Endothelial cell of umbilical vein (primary cell): ENCODE results near the gene ITPR1. TPM values are rescaled to one million over a fixed set of nuclear protein-coding genes. Genes with fewer than 3 reads are reported as not detected.

Source experiments
- BruUV-seq: library from RNA; stranded (reverse); fragments of 400-500 nt; replicated peaks from 2 replicates; lab custom pipeline; 2021; lab: Mats Ljungman, UMichigan
- CTCF ChIA-PET: fragments of 300-600, 350-600 bp; sonication (Branson Sonifier 250); formaldehyde crosslinking; loops from one replicate; lab custom pipeline; 2021; ENCODE audit warnings: antibody characterized with exemption, inconsistent platforms; lab: Charles Lee
- POLR2A ChIA-PET: fragments of 300-600, 350-600 bp; sonication (Branson Sonifier 250); formaldehyde crosslinking; loops from one replicate; lab custom pipeline; 2021; ENCODE audit warnings: antibody characterized with exemption, inconsistent platforms; lab: Charles Lee
- DNase-seq: peaks from one replicate; pipeline ENCODE4 v3.0.0-alpha.2; 2011; ENCODE audit warnings: low read depth, low spot score
- FAIRE-seq: peaks from 2 replicates; lab custom pipeline; 2011; peaks lifted over from hg19 to GRCh38; lab: Jason Lieb, UNC
- H2AFZ ChIP-seq: 2 replicates; pipeline ENCODE4 v1.6.0; 2012; ENCODE audit warnings: low read depth, low read length, control low read depth, inconsistent platforms
- H3K27ac ChIP-seq: 2 replicates; pipeline ENCODE4 v1.5.1; 2011; ENCODE audit warnings: low read depth, mild to moderate bottlenecking, control low read depth, low read length, moderate library complexity; ENCODE audit not compliant: insufficient read depth
- H3K27me3 ChIP-seq, 2 experiments: 2 replicates each; pipeline versions ENCODE4 v1.6.0 to v1.6.1; 2011; ENCODE audit warnings: low read length in 2 of 2, mixed read lengths in 1 of 2; ENCODE audit not compliant: control insufficient read depth in 2 of 2, insufficient read depth in 2 of 2
- H3K36me3 ChIP-seq, 2 experiments: 2 replicates in 1 of 2; 3 replicates in 1 of 2; pipeline ENCODE4 v1.5.1; 2011; ENCODE audit warnings: low read length in 2 of 2, mild to moderate bottlenecking in 1 of 2, moderate library complexity in 1 of 2; ENCODE audit not compliant: control insufficient read depth in 2 of 2, insufficient read depth in 2 of 2; ENCODE audit errors: extremely low read depth in 1 of 2
- H3K4me1 ChIP-seq: 3 replicates; pipeline ENCODE4 v1.5.1; 2011; ENCODE audit warnings: mild to moderate bottlenecking, low read length; ENCODE audit not compliant: control insufficient read depth, insufficient read depth; ENCODE audit errors: extremely low read depth
- H3K4me2 ChIP-seq: 2 replicates; pipeline ENCODE4 v1.6.1; 2011; ENCODE audit warnings: low read length, control low read depth, mixed read lengths; ENCODE audit not compliant: insufficient read depth
- H3K4me3 ChIP-seq, 3 experiments: fragments of 200-600 bp in 1 of 3; sonication (generic), shearing (Covaris generic) in 1 of 3; replicated peaks in 1 of 3; 2 replicates each; pipeline ENCODE4 v1.5.1; 2011 to 2016; ENCODE audit warnings: control low read depth in 3 of 3, low read length in 3 of 3, mild to moderate bottlenecking in 2 of 3, inconsistent platforms in 1 of 3, low read depth in 1 of 3, moderate library complexity in 1 of 3; ENCODE audit not compliant: insufficient read depth in 1 of 3
- H3K79me2 ChIP-seq: 2 replicates; pipeline ENCODE4 v1.6.0; 2012; ENCODE audit warnings: low read length, inconsistent platforms; ENCODE audit not compliant: control insufficient read depth, insufficient read depth
- H3K9ac ChIP-seq: replicated peaks from 2 replicates; pipeline ENCODE3; 2011; ENCODE audit warnings: low read length, control low read depth; ENCODE audit not compliant: insufficient read depth; ENCODE audit errors: extremely low read depth
- H3K9me1 ChIP-seq: replicated peaks from 3 replicates; pipeline ENCODE4 v1.6.0; 2011; ENCODE audit warnings: mild to moderate bottlenecking, low read length; ENCODE audit not compliant: control insufficient read depth, insufficient read depth; ENCODE audit errors: extremely low read depth
- H3K9me3 ChIP-seq: replicated peaks from 2 replicates; pipeline ENCODE4 v1.5.1; 2012; ENCODE audit warnings: low read length, inconsistent platforms; ENCODE audit not compliant: control insufficient read depth, insufficient read depth
- H4K20me1 ChIP-seq: replicated peaks from 2 replicates; pipeline ENCODE3; 2011; ENCODE audit warnings: mild to moderate bottlenecking, low read length; ENCODE audit not compliant: control insufficient read depth, insufficient read depth; ENCODE audit errors: extremely low read depth
- EZH2 ChIP-seq: IDR thresholded peaks from 2 replicates; pipeline ENCODE4 v1.6.1; 2012; ENCODE audit warnings: borderline replicate concordance, low read depth, mild to moderate bottlenecking, moderate library complexity, low read length, inconsistent platforms; ENCODE audit not compliant: severe bottlenecking
- FOS ChIP-seq: IDR thresholded peaks from 2 replicates; pipeline ENCODE4 v1.6.1; 2011; ENCODE audit warnings: mild to moderate bottlenecking, low read length, moderate library complexity, borderline replicate concordance; ENCODE audit not compliant: insufficient read depth
- GATA2 ChIP-seq: IDR thresholded peaks from 2 replicates; pipeline ENCODE4 v1.7.0; 2011; ENCODE audit warnings: low read depth, mild to moderate bottlenecking, moderate library complexity, mixed read lengths, low read length; ENCODE audit not compliant: insufficient read length, insufficient read depth
- JUN ChIP-seq: IDR thresholded peaks from 2 replicates; pipeline ENCODE4 v1.6.1; 2011; ENCODE audit warnings: borderline replicate concordance, low read depth; ENCODE audit not compliant: insufficient read length, insufficient read depth
- MYC ChIP-seq: IDR thresholded peaks from one replicate; pipeline ENCODE4 v1.6.1; 2011; ENCODE audit warnings: mild to moderate bottlenecking, low read depth, low read length
- POLR2A ChIP-seq: IDR thresholded peaks from 2 replicates; pipeline ENCODE4 v1.6.1; 2012; ENCODE audit warnings: low read depth, mild to moderate bottlenecking, control low read depth, low read length
- POLR2AphosphoS5 ChIP-seq: IDR thresholded peaks from 2 replicates; pipeline ENCODE4 v1.6.1; 2012; ENCODE audit warnings: low read depth, mild to moderate bottlenecking, control low read depth, low read length, moderate library complexity; ENCODE audit not compliant: insufficient read depth
- dilution Hi-C: fragments of 300-500 bp; cut with MboI; formaldehyde crosslinking; loops from one replicate; pipeline ENCODE4 v1.15.0; 2019; ENCODE audit warnings: low sequenced_read_pairs; ENCODE audit not compliant: extremely low pct_ligation_motif_present
- intact Hi-C: fragments of 100-400 bp; cut with micrococcal nuclease; formaldehyde crosslinking; loops from one replicate; pipeline ENCODE4 v1.10.0; 2022
- polyA plus RNA-seq, 4 experiments: library from polyadenylated mRNA; depleted of rRNA in 3 of 4; stranded (reverse) in 3 of 4; unstranded in 1 of 4; fragments of >200 nt; gene quantifications; 2 replicates each; pipeline versions ENCODE4 v1.2.1 to v1.2.3, GENCODE V29; 2011 to 2012; ENCODE audit warnings: missing spikeins in 1 of 4
- total RNA-seq: library from RNA; stranded (reverse); gene quantifications from 2 replicates; pipeline ENCODE4 v1.2.3, GENCODE V29; 2021
- TF ChIP-seq, protein P1 (sequence below): IDR thresholded peaks from 2 replicates; pipeline ENCODE4 v1.6.1; 2011; ENCODE audit not compliant: insufficient read depth, insufficient read length
- TF ChIP-seq, protein P2 (sequence below), 2 donors: IDR thresholded peaks; 1 replicate in 1 of 2; 2 replicates in 1 of 2; pipeline ENCODE4 v1.5.1; 2011; ENCODE audit warnings: low read length in 2 of 2, mild to moderate bottlenecking in 2 of 2, moderate library complexity in 2 of 2, control low read depth in 1 of 2, inconsistent platforms in 1 of 2, low read depth in 1 of 2; ENCODE audit not compliant: insufficient read depth in 1 of 2; ENCODE audit errors: extremely low read depth in 1 of 2

Gene ITPR1
- total and polyA plus RNA-seq, 2 donors (not counting 3 experiments of a cell fraction or from before 2014, with no cell fraction given), result 5.1 to 16.1 TPM

DNA sequence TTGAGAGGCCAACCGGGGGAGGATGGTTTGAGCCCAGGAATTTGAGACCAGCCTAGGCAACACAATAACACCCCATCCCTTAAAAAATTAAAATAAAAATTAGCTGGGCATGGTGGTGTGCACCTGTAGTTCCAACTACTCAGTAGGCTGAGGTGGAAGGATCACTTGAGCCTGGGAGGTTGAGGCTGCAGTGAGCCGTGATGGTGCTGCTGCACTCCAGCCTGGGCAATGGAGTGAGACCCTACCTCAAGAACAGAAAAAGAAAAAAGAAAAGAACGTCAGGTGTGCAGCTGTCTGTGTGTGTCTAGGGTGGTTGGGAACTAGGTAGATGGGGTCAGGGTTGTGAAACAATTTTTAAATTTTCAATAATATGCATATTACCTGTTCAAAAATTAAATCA, 389.9 kb downstream of the ITPR1 start:
- no TSS peak for BruUV-seq
- intact Hi-C loops (no loop called here), dilution Hi-C loops (no loop called here)
- Histone ChIP-seq H3K9me3 (no peaks in the 10 kb centered on the region), H3K79me2 (no peaks in the 10 kb centered on the region), H3K27me3 (peaks cover 0 to 2% of the 10 kb centered on the region in 2 experiments), H3K4me3 (no peak overlapping the region), H3K9me1 (no peaks in the 10 kb centered on the region), H3K27ac (no peak overlapping the region), H3K9ac (no peak overlapping the region), H3K36me3 (no peaks in the 10 kb centered on the region), H4K20me1 (no peaks in the 10 kb centered on the region), H3K4me2 (no peak overlapping the region), H2AFZ (no peak overlapping the region), H3K4me1 (no peaks in the 10 kb centered on the region)
- no peak for TF ChIP-seq JUN
- TF ChIP-seq, protein P1, sequence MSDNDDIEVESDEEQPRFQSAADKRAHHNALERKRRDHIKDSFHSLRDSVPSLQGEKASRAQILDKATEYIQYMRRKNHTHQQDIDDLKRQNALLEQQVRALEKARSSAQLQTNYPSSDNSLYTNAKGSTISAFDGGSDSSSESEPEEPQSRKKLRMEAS, result no peak
- no peak for TF ChIP-seq FOS
- TF ChIP-seq, protein P2, sequence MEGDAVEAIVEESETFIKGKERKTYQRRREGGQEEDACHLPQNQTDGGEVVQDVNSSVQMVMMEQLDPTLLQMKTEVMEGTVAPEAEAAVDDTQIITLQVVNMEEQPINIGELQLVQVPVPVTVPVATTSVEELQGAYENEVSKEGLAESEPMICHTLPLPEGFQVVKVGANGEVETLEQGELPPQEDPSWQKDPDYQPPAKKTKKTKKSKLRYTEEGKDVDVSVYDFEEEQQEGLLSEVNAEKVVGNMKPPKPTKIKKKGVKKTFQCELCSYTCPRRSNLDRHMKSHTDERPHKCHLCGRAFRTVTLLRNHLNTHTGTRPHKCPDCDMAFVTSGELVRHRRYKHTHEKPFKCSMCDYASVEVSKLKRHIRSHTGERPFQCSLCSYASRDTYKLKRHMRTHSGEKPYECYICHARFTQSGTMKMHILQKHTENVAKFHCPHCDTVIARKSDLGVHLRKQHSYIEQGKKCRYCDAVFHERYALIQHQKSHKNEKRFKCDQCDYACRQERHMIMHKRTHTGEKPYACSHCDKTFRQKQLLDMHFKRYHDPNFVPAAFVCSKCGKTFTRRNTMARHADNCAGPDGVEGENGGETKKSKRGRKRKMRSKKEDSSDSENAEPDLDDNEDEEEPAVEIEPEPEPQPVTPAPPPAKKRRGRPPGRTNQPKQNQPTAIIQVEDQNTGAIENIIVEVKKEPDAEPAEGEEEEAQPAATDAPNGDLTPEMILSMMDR (IDR thresholded peaks at IDR 0.05; ENCODE audit: extremely low read depth in 1 of 2, insufficient read depth in 1 of 2, low read depth in 1 of 2, low read length in 2 of 2), result no peak
- TF ChIP-seq GATA2, result no peak
- TF ChIP-seq POLR2A, result no peak
- no peak for TF ChIP-seq MYC
- TF ChIP-seq POLR2AphosphoS5, result no peak
- no peak for TF ChIP-seq EZH2
- ChIA-PET POLR2A (no interaction called here), CTCF (no interaction called here)
- FAIRE-seq, result no peak
- no peak for DNase-seq
